Testis (tissue), 3 donors: ENCODE measurements around the gene TTC28. TPM values are rescaled to one million over a fixed set of nuclear protein-coding genes. Genes with fewer than 3 reads are reported as not detected.
"Not testable (repeated sequence)": the region's sequence is repeated elsewhere in the genome, so short reads cannot be mapped to it uniquely, and the experiment has no call there.

ENCODE experiments used
- DNase-seq: peaks from one replicate; pipeline ENCODE4 v3.0.0-alpha.2; 2019
- H3K27ac ChIP-seq, 2 donors: fragments of 200-600 bp; sonication (generic); one replicate each; pipeline ENCODE4 v1.5.1; 2019
- H3K27me3 ChIP-seq: fragments of 200-600 bp; sonication (generic); one replicate; pipeline ENCODE4 v1.5.1; 2019
- H3K36me3 ChIP-seq: fragments of 200-600 bp; sonication (generic); one replicate; pipeline ENCODE4 v1.5.1; 2017; ENCODE audit warnings: low read depth; ENCODE audit errors: missing control alignments
- H3K4me1 ChIP-seq: fragments of 200-600 bp; sonication (generic); one replicate; pipeline ENCODE4 v1.5.1; 2019
- H3K4me3 ChIP-seq, 2 donors: fragments of 200-600 bp; sonication (generic); one replicate each; pipeline ENCODE4 v1.5.1; 2017 to 2019
- H3K9me3 ChIP-seq: fragments of 200-600 bp; sonication (generic); one replicate; pipeline ENCODE4 v1.5.1; 2017
- CTCF ChIP-seq, 3 experiments: fragments of 450-650 bp in 2 of 3; fragments of 200-600 bp in 1 of 3; sonication (generic) in 1 of 3; IDR thresholded peaks; one replicate each; pipeline ENCODE4 v1.5.1; 2016 to 2019; ENCODE audit warnings: antibody characterized with exemption in 3 of 3, mild to moderate bottlenecking in 2 of 3, moderate library complexity in 1 of 3
- POLR2A ChIP-seq: fragments of 450-650 bp; IDR thresholded peaks from one replicate; pipeline ENCODE4 v1.6.1; 2017; ENCODE audit warnings: antibody characterized with exemption, mild to moderate bottlenecking, moderate library complexity
- WGBS, 2 donors: methylation state at CpG; one replicate each; pipeline ENCODE4 v1.1.5; 2018; 5-methylcytosine and 5-hydroxymethylcytosine counted together
- intact Hi-C: fragments of 100-400 bp; cut with DNase I; formaldehyde crosslinking; loops from one replicate; pipeline ENCODE4 v1.15.1; 2023; ENCODE audit warnings: low total_unique reads
- polyA plus RNA-seq: library from polyadenylated mRNA; stranded (reverse); fragments of 350-450 nt; fragmentation: Illumina TruSeq; extraction: RNeasy Lipid Tissue Mini Kit (QIAGEN cat#74804); gene quantifications from one replicate; pipeline ENCODE4 v1.2.3, GENCODE V29; 2014; ENCODE audit warnings: low read depth, low replicate concordance; ENCODE audit not compliant: insufficient read depth
- total RNA-seq, 2 donors: library from RNA; depleted of rRNA; stranded (reverse); fragments of >200 nt; gene quantifications; one replicate each; pipeline ENCODE4 v1.2.3, GENCODE V29; 2016

The TTC28 gene
- total and polyA plus RNA-seq, 3 donors from 2014 or later = 29.4 to 121 (median 75.5) TPM

GRCh38 chr22:28217277-28217676 lies 462.4 kb downstream of the TTC28 start:
- H3K4me3 ChIP-seq = no peak overlapping the region
- 98 to 100% methylated on average over 1 of the region's 1 CpG for WGBS, 2 donors
- intact Hi-C loops = no loop called here
- H3K27ac ChIP-seq = no peak overlapping the region
- H3K4me1 ChIP-seq = no peaks in the 10 kb centered on the region
- no peak for TF ChIP-seq POLR2A
- no peak for TF ChIP-seq CTCF (IDR thresholded peaks at IDR 0.05)
- H3K36me3 ChIP-seq = no peaks in the 10 kb centered on the region
- no peaks in the 10 kb centered on the region for H3K9me3 ChIP-seq
- no peak for DNase-seq
- no peaks in the 10 kb centered on the region for H3K27me3 ChIP-seq

DNA sequence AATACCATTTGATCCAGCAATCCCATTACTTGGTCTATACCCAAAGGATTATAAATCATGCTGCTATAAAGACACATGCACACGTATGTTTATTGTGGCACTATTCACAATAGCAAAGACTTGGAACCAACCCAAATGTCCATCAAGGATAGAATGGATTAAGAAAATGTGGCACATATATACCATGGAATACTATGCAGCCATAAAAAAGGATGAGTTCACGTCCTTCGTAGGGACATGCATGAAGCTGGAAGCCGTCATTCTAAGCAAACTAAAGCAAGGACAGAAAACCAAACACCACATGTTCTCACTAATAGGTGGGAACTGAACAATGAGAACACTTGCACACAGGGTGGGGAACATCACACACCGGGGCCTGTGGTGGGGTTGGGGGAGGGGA lies 464.9 kb downstream of the TTC28 start:
- 86 to 96% methylated on average over 5 of the region's 5 CpGs for WGBS, 2 donors
- H3K27me3 ChIP-seq, intact Hi-C loops: not testable (repeated sequence)

DNA sequence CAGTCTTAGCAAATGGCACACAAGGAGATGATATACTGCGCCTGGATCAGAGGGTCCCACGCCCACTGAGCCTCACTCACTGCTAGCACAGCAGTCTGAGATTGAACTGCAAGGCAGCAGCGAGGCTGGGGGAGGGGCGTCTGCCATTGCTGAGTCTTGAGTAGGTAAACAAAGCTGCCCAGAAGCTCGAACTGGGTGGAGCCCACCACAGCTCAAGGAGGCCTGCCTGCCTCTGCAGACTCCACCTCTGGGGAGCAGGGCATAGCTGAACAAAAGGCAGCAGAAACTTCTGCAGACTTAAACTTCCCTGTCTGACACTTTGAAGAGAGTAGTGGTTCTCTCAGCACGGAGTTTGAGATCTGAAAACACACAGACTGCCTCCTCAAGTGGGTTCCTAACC lies 470.2 kb downstream of the TTC28 start:
- H3K27me3 ChIP-seq, intact Hi-C loops, H3K9me3 ChIP-seq, DNase-seq, H3K4me1 ChIP-seq, H3K27ac ChIP-seq, H3K36me3 ChIP-seq, H3K4me3 ChIP-seq: not testable (repeated sequence)
- WGBS, 2 donors = 76 to 79% methylated on average over 6 of the region's 6 CpGs

More for the DNA sequence above, 464.9 kb downstream of the TTC28 start:
- DNase-seq, H3K27ac ChIP-seq, H3K9me3 ChIP-seq, H3K36me3 ChIP-seq, H3K4me1 ChIP-seq, H3K4me3 ChIP-seq: not testable (repeated sequence)

DNA sequence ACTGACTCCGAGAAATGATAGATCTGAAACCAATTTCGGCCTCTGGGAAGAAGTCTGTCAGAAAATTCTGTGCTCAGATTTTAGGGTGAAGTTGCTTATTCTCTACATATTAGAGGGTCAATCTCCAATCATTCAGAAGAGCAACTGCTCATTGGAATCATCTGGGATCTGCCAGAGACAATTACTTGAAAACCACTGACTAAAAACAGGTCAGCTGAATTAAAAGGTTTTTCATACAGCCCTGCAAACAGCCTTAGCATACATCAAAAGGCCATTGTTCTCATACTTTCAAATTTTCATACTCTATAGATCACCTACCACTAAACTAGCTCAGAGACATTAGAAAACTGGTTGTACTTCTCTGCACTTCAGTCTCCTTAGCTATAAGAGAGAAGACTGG lies 470.9 kb downstream of the TTC28 start:
- no peak overlapping the region for H3K4me3 ChIP-seq
- H3K36me3 ChIP-seq = no peaks in the 10 kb centered on the region
- no peaks in the 10 kb centered on the region for H3K27me3 ChIP-seq
- 96 to 99% methylated on average over 2 of the region's 2 CpGs for WGBS, 2 donors
- no peak for TF ChIP-seq POLR2A
- no peak for TF ChIP-seq CTCF (IDR thresholded peaks at IDR 0.05)
- H3K9me3 ChIP-seq = no peaks in the 10 kb centered on the region
- intact Hi-C loops = no loop called here
- no peak overlapping the region for H3K27ac ChIP-seq
- no peaks in the 10 kb centered on the region for H3K4me1 ChIP-seq
- no peak for DNase-seq

DNA sequence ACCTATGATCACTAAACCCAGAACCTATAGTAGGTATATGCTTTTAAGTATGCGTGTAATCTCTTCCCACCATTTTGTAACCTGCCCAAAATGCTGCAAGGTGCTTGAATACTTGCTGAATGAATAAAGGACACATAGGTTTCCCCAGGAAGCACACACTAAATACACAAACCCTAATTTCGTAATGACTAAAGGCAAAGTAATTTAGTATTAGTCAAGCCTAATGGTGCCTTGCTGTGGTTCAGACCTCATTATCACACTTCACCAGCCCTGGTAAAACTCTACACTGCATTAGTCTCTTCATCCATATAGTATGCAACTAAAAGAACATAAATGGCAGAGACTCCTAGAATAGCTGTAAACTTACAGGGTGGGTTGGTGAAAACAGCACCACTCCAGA lies 471.6 kb downstream of the TTC28 start:
- no peak for DNase-seq
- Histone ChIP-seq H3K9me3 (no peaks in the 10 kb centered on the region), H3K4me1 (no peaks in the 10 kb centered on the region), H3K36me3 (no peaks in the 10 kb centered on the region), H3K4me3 (no peak overlapping the region), H3K27me3 (no peaks in the 10 kb centered on the region), H3K27ac (no peak overlapping the region)
- intact Hi-C loops = no loop called here
- TF ChIP-seq POLR2A (no peak), CTCF (IDR thresholded peaks at IDR 0.05) (no peak)
- 95 to 97% methylated on average over 2 of the region's 2 CpGs for WGBS, 2 donors

DNA sequence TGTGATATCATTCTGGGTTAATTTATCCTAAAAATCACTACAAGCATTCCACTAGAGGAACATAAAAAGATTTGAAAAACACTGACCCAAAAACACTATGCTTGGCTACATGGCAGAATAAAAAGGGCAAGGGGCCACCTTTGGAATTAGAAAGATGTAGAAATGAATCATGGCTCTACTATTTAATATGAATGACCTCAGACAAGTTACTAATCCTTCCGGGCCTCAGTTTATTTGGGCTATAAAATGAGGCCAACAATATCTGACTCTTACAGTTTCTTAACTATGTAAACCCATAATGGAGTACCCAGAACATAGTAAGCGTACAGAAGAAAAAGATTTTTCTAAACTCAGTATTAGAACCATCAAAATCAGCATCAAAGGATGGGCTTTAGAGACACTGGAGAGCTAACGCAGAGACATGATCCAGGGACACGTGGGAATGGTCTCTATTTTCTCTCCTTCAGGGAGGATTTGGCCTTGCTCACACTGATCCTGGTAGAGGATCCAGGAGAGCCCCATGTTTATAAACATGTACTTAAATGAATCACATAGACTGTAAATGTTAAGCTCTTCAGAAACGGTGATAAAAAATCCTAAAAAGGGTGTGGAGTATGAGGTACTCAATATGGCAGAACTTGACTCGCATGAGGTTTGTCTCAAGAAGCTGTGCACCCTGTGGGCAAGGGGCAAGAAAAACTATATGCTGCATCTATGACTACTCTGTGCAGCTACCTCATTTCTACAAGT lies 472.2 kb downstream of the TTC28 start:
- H3K27me3 ChIP-seq = no peaks in the 10 kb centered on the region
- TF ChIP-seq POLR2A (no peak), CTCF (IDR thresholded peaks at IDR 0.05) (no peak)
- 88 to 89% methylated on average over 6 of the region's 6 CpGs for WGBS, 2 donors
- H3K4me3 ChIP-seq = no peak overlapping the region
- H3K36me3 ChIP-seq = no peaks in the 10 kb centered on the region
- no peak overlapping the region for H3K27ac ChIP-seq
- H3K9me3 ChIP-seq = no peaks in the 10 kb centered on the region
- DNase-seq = no peak
- no peaks in the 10 kb centered on the region for H3K4me1 ChIP-seq
- intact Hi-C loops = no loop called here
